GM18861 (cell line): ENCODE measurements around the gene DPH1.
"Not testable (repeated sequence)": the region's sequence is repeated elsewhere in the genome, so short reads cannot be mapped to it uniquely, and the experiment has no call there.

ENCODE experiments used
- ATAC-seq: cut with Tn5 transposase; IDR thresholded peaks from one replicate; pipeline ENCODE4 v1.9.1; 2021; ENCODE audit not compliant: unreplicated experiment

The DPH1 gene

DNA sequence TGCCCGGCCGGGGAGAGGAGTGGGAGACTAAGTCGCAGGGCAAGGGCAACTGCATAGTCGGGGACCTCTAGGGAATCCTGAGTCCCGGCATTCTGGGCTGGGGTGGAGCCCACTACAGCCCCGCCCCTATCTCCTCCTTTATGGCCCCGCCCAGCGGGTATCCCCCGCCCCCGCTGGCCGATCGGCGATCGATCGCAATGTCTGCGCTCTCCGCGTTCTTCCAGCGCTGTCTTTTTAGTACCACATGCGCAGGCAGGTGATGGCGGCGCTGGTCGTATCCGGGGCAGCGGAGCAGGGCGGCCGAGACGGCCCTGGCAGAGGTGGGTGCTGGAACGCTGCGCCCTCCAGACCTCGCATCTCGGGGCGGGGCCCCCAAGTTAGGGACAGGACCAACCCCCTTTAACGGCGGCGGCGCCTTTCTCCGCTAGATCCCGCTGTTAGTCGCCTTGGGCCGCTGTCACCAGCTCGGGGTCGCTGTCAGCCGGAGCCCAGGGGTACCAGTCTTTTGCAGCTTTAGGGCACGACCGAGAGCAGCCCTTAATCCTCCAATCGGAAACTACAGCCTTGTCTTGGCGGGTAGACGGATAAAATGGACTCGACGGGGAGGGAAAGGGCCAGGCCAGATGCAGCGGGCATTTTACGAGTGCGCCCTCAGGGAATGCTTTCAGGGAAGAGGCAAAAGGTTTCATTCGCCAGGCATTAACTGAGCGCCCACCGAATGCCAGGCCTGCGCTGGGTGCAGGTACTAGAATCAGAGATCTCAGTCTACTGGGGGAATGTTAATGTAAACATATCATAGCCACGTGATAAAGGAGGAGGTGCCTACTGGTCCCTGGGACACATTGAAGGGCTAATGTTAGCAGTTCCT is at the start of gene DPH1:
TSS of gene DPH1 (plus strand) at position 243 of the 868 bp plus-strand sequence. CDS start at position 260, 17 bp downstream.
- no peak for ATAC-seq

DNA sequence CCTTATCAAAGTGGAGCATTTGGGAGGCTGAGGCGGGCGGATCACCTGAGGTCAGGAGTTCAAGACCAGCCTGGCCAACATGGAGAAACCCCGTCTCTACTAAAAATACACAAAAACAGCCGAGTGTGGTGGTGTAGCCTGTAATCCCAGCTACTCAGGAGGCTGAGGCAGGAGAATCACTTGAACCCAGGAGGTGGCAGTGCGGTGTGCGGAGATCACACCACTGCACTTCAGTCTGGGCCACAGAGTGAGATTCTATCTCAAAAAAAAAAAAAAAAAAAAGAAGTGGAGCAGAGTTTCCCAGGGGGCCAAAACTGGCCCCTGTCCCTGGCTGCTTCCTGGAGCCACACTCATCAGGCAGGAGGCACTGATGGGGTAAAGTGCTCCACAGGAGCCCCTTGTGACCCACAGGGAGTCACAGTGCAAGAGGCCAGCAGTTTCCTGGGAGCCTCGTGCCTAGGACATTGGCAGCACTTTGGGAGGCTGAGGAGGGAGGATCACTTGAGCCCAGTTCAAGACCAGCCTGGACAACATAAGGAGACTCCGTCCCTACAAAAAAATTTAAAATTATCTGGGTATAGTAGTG is 49.2 kb upstream of the DPH1 start:
- no peak for ATAC-seq

DNA sequence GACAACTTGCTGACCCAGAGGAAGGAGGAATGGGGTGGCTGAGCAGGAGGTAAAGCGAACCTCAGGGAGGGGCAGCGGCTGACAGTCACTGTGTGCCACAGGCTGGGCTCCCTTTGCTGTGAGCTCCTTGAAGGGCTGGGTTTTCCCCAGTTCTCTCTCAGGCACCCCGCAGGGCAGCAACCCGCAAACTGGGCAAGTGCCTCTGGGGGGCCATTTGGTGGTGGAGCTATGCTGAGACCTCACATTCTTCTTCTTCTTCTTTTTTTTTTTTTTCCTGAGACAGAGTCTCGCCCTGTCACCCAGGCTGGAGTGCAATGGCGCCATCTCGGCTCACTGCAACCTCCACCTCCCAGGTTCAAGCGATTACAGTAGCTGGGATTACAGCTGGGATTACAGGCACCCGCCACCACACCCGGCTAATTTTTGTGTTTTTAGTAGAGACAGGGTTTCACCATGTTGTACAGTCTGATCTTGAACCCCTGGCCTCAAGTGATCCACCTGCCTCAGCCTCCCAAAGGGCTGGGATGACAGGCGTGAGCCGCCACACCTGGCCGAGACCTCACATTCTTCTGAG is 47.1 kb upstream of the DPH1 start:
- ATAC-seq = not testable (repeated sequence)

DNA sequence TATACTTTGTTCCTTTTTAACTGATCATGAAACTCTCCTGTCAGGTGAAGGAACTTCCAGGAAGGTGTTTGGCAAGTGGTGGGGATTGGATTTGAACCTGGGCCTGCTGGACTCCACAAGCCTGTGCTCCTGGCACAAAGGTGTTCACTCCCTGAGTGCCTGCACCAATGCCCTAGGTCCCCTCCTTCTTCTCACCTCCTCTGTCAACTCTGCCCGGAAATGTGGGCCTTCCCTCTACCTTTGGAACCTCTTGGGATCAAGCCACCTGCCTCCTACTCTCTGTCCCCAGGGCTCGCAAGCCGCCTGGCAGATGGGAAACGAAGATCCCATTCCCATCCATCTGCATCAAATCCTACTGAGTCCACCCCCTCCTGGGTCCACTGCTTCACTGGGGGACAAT is 44.9 kb upstream of the DPH1 start:
- ATAC-seq = no peak

DNA sequence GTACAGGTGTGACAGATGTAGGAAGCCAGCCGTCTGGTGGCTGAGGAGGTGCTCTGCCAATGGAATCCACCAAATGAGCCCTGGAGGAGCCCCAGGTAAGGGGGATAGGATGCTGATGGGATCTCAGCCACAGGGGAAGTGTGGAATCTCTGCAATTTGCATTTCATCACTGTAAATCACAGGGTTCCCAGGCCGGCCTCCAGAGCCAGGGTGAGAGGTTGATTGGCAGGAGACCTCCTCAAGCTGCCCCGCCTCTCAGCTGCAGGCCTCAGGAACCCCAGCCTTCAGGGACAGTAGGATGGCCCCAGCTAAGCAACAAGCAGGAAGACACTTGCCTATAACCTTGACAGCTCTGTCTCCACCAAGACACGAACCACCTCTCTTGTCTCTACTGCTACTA is 44.3 kb upstream of the DPH1 start:
- no peak for ATAC-seq

DNA sequence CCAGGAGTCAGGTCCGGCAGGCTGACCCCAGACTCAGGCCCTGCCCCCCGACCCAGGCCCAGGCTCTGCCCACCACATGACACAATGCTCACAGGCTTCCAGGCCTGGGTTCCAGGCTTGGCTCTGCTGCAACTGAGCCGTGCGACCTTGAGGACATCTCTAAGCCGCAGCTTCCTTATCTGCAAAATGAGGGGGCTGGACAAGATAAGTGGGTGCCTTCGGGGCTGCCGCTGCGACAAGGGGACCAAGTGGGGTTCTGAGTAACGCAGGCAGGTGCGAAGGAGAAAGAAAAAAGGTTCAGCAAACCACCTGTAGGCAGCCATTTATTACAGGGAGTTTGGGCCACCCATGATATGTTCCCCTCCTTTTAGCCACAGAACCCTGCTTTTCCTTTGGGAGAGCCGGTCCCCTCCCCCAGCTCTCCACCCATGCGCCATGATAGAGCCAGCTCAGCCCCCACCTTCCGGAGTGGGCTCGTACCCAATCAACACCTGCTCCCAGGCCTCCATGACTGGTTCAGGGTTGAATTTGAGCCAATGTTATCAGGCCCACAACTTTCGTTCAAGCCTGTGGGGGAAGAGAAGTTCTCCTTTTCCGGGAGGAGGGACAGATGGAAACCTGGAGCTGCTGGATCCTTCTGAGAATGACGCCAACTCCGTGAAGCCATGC is 43.0 kb upstream of the DPH1 start:
- ATAC-seq = no peak

DNA sequence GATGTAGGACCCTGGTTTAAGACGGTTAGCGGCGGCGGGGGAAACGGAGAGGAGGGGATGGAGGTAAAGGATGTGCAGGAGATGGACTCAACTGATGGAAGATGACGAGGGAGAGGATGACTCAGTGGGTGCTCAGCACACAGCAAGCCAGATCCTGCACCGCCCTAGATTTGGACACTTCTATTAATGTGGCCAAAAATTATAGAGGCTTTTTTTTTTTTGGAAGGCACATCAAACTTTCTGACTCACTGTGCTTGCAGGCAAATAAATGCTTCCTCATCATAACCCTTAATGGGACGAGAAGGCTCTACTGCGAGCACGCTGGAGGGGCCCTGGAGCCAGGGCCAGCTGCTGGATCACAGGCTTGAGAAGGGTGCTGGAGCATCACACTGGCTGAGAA is 40.8 kb upstream of the DPH1 start:
- no peak for ATAC-seq

DNA sequence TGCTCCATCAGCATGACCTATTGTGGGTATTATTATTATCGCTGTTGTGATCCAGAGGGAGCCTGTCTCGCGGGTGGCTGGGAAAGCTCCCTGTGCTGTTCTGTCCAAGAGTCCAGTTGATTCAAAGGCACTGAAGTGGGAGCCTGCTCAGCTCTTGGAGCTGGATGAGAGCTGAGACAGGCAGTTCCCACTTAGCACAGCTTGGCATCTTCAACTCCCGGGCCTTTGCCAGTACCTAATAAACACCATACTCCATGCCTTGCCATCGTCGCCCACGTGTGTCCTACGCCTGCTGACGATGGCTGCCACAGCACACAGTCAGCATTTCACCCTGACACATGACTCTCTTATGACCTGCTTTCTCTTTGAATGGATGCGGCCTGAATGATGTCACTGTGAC is 37.4 kb upstream of the DPH1 start:
- ATAC-seq = no peak

DNA sequence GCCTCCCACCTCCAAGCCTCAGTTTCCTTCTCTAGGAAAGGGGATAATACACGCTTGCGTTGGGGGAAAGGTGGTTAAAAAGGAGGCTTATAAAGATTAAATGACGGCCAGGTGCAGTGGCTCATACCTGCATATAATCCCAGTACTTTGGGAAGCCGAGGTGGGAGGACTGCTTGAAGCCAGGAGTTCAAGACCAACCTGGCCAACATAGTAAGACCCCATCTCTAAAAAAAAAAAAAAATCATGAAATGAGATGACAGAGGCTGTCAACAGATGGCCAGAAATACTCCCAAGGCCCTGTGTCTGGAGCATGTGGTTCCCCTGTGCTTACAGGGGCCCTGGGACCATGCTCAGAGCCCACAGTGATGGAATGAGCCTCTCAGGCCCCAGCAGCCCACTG is 35.2 kb upstream of the DPH1 start:
- ATAC-seq = no peak

DNA sequence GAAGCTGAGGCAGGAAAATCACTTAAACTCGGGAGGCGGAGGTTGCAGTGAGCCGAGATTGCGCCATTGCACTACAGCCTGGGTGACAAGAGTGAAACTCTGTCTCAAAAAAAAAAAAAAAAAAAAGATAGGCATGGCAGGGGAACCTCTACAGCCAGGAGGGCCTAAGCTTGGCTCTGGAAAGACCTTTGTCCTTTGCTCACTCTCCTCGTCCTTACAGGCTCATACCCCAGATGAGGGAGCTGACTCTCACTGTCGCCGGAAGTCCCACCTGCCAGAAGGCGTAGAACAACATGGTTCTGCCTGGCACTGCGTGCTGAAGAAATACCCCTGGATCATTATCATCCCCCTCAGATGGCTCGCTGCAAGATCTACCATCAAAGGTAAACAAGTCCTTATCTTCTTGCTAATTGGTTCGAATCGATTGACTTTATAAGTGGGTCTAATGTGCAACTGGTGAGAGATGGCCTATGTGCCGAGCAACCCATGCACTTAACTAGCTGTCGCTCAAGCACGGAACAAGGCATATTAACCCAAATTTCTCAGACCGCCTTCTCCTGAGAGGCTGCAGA is 34.5 kb upstream of the DPH1 start:
- ATAC-seq = no peak

DNA sequence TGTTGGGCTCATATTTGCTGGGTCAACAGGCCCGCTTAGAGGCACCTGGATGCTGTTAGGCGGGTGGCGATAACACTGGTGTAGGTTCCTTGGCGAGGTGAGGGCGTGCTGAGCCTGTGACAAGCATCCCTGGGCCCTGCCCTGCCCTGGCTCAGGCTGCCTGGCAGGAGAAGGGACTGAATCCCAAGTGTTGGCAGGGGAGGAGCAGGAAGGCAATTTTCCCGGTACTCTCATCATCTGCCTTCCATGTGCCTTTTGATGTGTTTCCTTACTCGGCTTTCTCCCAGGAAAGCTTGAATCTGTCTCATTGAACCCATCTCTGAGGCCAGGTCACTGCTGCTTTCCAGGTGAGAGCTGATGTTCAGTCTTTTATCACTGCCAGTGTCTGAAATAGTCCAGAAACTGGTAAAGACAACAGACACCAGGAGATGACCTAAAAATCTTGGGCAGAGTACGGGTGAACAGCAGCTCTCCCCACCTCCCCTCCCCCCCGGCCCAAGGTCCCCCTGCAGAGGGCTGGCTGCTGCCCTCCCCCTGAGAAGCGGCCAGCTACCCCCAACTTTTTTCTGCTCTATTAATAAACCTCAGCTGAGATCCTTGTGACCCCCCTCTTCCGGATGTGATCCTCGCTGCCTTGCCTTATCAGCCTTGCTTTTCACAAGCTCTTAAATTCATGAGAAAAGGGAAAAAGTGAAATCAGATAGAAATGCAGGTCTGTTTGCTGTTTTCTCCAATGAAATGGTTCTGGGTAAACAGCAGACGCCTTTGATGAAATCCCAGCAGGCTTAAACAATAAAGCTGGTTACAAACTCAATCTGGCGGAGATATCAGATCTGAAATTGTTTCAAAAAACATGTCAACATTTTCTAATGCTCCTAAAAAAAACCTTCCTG is 33.8 kb upstream of the DPH1 start:
- ATAC-seq = no peak

DNA sequence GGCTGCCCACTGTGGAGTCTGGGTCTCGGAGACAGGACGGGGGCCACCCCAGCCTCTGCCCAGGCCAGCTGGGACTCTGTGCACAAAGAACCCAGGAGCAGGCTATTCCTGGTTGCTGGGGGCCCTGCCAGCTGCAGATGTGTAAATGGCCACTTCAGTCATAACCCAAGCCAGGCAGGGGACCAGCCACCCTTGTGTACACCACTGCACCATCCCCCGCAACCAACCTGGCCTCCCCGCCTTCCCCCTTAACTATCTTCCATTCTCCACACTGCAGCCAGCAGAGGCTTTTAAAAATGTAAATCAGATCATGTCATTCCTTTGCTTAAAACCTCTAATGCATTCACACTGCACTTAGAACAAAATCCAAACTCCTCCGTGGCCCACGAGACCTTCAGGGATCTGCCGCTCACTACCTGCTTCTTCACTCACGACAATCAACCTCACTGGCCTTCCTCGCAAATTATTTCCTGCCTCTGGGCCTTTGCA is 33.1 kb upstream of the DPH1 start:
- no peak for ATAC-seq

DNA sequence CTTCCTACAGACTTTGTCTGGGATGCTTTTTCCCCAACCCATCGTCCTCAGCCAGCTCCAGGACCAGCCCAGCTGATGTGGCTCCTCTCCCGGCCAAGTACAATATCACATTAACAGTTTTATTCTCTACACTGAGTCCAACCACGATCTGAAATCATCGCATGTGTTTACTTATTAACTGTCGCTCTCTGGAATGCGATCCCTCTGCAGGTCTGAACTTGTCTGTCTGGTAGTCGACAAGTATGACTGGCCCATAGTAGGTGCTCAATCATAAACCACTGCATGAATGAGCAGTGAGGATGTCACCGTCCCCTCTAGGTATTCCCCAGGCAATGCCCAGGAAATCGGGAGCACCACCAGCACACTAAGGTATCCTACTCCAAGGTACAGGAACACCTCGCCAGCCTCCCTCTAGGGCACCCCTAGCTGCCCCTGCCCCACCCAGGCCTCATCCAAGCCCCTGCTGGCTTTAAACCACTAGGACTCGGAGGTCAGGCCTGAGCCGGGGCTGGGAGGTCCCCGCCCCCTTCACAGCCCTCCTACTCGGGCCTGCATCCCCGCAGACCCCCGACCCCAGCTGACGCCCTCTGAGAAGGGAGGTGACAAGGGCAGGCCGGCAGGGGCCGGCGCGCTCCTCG is 32.5 kb upstream of the DPH1 start:
- no peak for ATAC-seq

DNA sequence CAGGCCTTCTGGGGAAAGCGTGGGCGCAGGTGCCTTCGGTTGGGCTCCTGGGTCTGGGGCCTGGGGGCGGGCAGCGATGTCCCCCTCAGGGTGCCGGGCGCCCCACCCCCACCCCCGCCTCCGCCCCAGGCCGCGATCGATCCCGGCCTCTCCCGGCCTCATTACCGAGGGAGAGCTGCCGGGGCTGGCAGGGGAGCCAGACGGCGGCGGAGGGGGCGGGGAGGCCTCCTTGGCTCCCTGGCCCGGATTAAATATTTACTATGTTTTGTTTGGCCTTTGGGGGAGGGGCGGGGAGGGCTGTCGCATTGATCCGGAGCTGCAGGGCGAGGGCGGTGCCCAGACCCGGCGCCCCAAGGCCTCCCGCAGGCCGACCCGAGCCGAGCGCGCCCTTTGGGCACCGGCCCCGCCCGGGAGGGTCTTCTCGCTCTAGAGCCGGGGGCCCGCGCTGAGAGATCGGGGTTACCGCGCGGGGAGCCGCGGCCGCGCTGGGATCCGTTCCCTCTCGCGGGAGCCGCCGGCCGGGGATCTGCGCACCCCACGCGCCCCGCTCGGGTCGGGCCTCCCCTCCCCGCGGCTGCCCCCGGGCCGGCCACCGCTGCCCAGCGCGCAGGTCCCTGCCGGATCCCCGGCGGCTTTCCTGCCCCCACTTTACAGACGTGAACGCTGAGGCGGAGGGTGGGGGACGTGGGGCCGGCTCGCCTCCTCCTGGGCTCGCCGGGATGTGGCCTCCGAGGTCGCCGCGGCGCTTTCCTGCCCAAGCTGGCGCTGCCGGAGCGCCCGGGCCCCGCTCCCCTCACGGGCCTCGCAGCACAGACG is 31.8 kb upstream of the DPH1 start:
- ATAC-seq = no peak

DNA sequence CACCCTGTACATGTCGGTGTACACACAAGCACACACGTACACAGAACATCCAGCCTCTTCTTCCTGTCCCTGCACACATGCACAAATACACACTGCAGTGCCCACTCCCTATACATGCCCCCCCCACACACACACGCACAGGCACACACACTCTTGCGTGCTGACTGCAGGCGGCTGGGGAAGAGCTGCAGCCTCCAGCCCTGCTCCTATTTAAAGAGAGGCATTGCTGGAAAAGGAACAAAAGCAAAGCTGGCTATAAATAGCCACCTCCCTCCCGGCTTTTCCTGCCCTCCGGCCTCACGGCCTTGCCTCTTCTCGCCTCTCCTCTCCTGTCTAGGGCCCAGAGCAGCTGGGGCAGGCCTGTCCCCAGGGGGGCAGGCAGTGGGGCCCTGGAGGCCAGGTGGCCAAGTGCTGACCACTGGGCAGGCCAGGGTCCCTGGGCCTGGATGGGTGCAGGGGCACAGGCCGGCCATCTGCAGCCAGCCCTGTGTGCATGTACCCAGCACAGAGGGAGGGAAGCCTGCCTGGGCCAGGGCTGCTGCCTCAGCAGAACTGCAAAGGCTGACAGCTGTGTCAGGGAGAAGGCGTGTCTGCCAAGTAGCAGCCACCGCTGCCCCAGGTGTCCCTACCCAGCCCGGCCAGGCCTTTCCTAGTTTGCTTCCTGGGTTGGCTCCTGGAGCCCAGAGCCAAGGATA is 30.2 kb upstream of the DPH1 start:
- no peak for ATAC-seq

DNA sequence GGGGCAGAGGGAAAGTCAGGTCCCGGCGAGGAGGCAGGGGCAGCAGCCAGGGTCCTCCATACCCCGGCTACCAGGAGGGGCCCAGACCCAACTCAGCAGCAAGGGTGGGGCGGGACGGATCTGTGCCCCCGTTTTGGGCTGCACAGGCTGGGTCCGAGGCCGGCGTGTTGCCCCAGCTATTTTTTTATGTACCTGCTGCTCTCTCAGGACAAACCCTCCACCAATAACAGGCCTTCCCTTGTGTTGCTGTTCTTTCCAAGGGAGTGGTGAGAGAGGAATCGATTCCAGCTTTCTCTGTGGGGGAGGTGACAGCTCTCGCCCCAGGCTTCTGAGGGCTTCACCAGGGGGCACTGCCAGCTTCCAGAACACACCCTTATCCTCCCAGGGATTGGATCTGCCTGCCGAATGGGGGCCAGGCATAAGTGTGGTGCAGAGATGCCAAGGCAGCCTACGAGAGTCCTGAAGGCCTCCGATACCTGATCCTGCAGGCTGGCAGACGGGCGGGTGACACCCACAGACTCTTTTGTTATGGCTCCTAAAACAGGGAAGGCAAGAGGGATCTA is 27.1 kb upstream of the DPH1 start:
- no peak for ATAC-seq

DNA sequence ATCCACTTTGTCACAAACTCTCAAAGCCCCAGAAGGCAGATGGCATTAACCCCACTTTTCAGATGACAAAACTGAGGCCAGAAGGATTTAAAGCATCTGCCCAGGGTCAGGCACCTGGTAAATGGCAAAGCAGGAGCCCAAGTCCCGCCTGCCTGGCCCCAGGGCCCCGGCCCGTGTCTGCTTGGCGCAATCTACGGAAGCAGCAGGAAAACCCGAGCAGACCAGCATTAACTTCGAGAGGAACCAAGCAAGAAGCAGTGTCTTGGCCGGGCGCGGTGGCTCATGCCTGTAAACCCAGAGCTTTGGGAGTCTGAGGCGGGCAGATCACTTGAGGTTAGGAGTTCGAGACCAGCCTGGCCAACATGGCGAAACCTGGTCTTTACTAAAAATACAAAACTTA is 26.4 kb upstream of the DPH1 start:
- ATAC-seq = no peak

DNA sequence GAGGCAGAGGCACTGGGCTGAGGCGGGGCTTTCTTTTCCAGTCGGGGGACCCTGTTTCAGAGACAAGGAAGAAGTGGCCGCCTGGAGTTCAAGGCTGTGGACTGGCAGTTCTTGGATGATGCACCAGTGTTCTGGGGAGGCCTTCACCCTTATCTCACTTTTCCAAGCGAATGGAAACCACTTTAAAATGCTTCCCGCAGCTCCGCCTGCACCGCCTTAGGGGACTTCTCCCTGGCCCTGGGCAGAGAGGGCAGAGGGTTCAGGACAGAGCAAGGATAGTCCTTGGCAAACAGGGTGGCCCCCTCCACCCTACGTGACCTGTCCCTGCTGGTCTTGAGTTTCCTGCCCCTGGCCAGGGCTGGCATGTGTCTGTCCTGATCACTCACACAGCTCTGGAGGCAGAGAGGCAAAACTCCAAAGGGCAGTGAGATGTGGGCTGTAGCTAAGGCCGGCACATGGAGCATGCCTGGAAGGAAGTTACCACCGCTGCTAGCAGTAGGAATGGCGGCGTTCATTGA is 25.5 kb upstream of the DPH1 start:
- no peak for ATAC-seq
